Measurements from ENCODE around the gene TNN.

The TNN gene

DNA sequence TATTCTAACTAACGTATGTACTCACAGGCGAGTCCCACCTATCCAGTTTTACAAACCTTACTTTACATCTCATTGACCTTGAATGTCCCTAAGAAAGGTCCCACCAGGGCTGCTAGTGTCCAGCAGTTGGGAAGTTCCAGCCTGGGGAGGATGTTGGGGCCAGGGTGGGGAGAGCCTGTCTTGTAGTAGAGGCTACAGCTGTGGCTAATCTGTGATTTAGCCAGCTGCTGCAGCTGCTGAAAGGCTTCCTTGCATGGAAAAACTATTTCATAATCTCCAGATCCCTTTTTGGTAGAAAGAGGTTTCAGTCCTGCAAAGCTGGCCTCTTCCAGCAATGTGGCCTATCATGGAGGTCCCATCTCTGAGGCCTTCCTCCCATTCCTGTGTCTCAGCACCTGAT, 23.1 kb downstream of the TNN start:
- TF ChIP-seq EZH2phosphoT487 (IDR thresholded peaks at IDR 0.05; ENCODE audit: borderline replicate concordance): no peak
- no peak for TF ChIP-seq CTCF (conservative IDR thresholded peaks at IDR 0.05; ENCODE audit: low read length)
- Histone ChIP-seq H2AFZ (ENCODE audit: low read length) (no peak overlapping the region), H3K36me3 (ENCODE audit: insufficient read depth, low read length) (no peaks in the 10 kb centered on the region), H3K9me2 (replicated peaks; ENCODE audit: low read depth, low read length) (no peaks in the 10 kb centered on the region), H3K4me3 (ENCODE audit: low read length, poor library complexity, severe bottlenecking) (no peak overlapping the region), H3K9me3 (ENCODE audit: insufficient read depth, low read depth, low read length) (no peaks in the 10 kb centered on the region), H3K4me2 (ENCODE audit: low read depth, low read length, poor library complexity, severe bottlenecking) (no peak overlapping the region), H3K9ac (ENCODE audit: low read depth, low read length, poor library complexity, severe bottlenecking) (no peak overlapping the region), H3K79me2 (ENCODE audit: insufficient read depth, low read length) (no peaks in the 10 kb centered on the region), H3K4me1 (ENCODE audit: insufficient read depth, low read length, poor library complexity, severe bottlenecking) (no peaks in the 10 kb centered on the region), H3F3A (ENCODE audit: low read depth) (no peaks in the 10 kb centered on the region), H4K20me1 (ENCODE audit: insufficient read depth, low read length, poor library complexity, severe bottlenecking) (no peaks in the 10 kb centered on the region), H3K27me3 (ENCODE audit: insufficient read depth, low read length, poor library complexity, severe bottlenecking) (no peaks in the 10 kb centered on the region)

DNA sequence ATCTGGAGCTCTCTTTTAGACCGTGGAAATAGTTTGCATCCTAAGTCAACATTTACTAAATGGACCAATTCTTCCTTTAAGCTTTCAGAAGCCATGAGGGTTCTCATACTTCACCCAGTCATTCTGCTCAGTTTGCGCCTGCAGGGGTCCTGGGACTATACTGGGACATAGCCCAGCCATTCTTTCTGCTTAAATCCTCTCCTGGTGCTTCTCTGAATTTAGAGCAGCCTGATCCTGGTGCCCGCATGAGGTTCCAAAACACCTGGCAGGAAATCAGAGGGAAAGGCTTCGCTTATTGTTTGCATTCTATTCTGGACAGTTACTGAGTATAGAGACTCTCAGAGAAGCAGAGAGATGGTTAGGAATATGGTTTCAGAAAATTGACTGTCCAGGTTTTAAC, 27.0 kb downstream of the TNN start:
- no peaks in the 10 kb centered on the region for H3K9me3 ChIP-seq (ENCODE audit: insufficient read depth, low read depth, low read length)
- H3K27me3 ChIP-seq (ENCODE audit: insufficient read depth, low read length, poor library complexity, severe bottlenecking): no peaks in the 10 kb centered on the region
- H3K9ac ChIP-seq (ENCODE audit: low read depth, low read length, poor library complexity, severe bottlenecking): no peak overlapping the region
- H3K4me2 ChIP-seq (ENCODE audit: low read depth, low read length, poor library complexity, severe bottlenecking): no peak overlapping the region
- H2AFZ ChIP-seq (ENCODE audit: low read length): no peak overlapping the region
- TF ChIP-seq EZH2phosphoT487 (IDR thresholded peaks at IDR 0.05; ENCODE audit: borderline replicate concordance) (no peak), CTCF (conservative IDR thresholded peaks at IDR 0.05; ENCODE audit: low read length) (no peak)
- no peaks in the 10 kb centered on the region for H4K20me1 ChIP-seq (ENCODE audit: insufficient read depth, low read length, poor library complexity, severe bottlenecking)
- no peaks in the 10 kb centered on the region for H3K4me1 ChIP-seq (ENCODE audit: insufficient read depth, low read length, poor library complexity, severe bottlenecking)
- no peaks in the 10 kb centered on the region for H3K79me2 ChIP-seq (ENCODE audit: insufficient read depth, low read length)
- no peaks in the 10 kb centered on the region for H3K36me3 ChIP-seq (ENCODE audit: insufficient read depth, low read length)
- H3K9me2 ChIP-seq (replicated peaks; ENCODE audit: low read depth, low read length): no peaks in the 10 kb centered on the region
- no peaks in the 10 kb centered on the region for H3F3A ChIP-seq (ENCODE audit: low read depth)
- H3K4me3 ChIP-seq (ENCODE audit: low read length, poor library complexity, severe bottlenecking): no peak overlapping the region

DNA sequence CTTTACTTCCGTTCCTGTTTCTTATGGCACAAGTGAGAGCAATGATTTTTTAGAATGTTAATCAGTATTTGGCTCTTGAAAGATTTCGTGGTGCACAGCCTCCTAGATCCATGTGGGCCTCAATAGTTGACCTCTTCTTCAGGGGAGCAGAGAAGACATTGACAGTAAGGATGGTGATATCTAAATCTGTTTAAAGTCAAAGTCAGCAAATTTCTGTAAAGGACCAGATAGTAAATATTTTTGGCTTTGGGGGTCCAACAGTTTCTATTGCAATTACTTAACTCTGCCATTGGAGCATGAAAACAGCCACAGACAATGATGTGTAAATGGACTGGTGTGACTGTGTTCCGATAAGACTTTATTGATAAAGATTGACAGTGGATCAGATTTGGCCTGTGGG, 27.4 kb downstream of the TNN start:
- H3K9me2 ChIP-seq (replicated peaks; ENCODE audit: low read depth, low read length): no peaks in the 10 kb centered on the region
- no peak for TF ChIP-seq CTCF (conservative IDR thresholded peaks at IDR 0.05; ENCODE audit: low read length)
- no peak for TF ChIP-seq EZH2phosphoT487 (IDR thresholded peaks at IDR 0.05; ENCODE audit: borderline replicate concordance)
- no peaks in the 10 kb centered on the region for H3K36me3 ChIP-seq (ENCODE audit: insufficient read depth, low read length)
- no peaks in the 10 kb centered on the region for H3K79me2 ChIP-seq (ENCODE audit: insufficient read depth, low read length)
- H3K9me3 ChIP-seq (ENCODE audit: insufficient read depth, low read depth, low read length): no peaks in the 10 kb centered on the region
- no peak overlapping the region for H3K4me3 ChIP-seq (ENCODE audit: low read length, poor library complexity, severe bottlenecking)
- H2AFZ ChIP-seq (ENCODE audit: low read length): no peak overlapping the region
- H3F3A ChIP-seq (ENCODE audit: low read depth): no peaks in the 10 kb centered on the region
- no peaks in the 10 kb centered on the region for H4K20me1 ChIP-seq (ENCODE audit: insufficient read depth, low read length, poor library complexity, severe bottlenecking)
- H3K4me2 ChIP-seq (ENCODE audit: low read depth, low read length, poor library complexity, severe bottlenecking): no peak overlapping the region
- H3K27me3 ChIP-seq (ENCODE audit: insufficient read depth, low read length, poor library complexity, severe bottlenecking): no peaks in the 10 kb centered on the region
- H3K4me1 ChIP-seq (ENCODE audit: insufficient read depth, low read length, poor library complexity, severe bottlenecking): no peaks in the 10 kb centered on the region
- H3K9ac ChIP-seq (ENCODE audit: low read depth, low read length, poor library complexity, severe bottlenecking): no peak overlapping the region
